Thyroid gland (tissue), 4 donors: ENCODE results near the gene DNAAF1.

Experiments
- POLR2A ChIP-seq, 2 donors: fragments of 450-650 bp; IDR thresholded peaks; one replicate each; pipeline ENCODE4 v1.6.1; 2017; ENCODE audit warnings: antibody characterized with exemption in 2 of 2, mild to moderate bottlenecking in 2 of 2, moderate library complexity in 1 of 2
- TF ChIP-seq, protein P1 (sequence below), 6 experiments: fragments of 200-600 bp in 3 of 6; fragments of 450-650 bp in 3 of 6; sonication (generic) in 3 of 6; IDR thresholded peaks; one replicate each; pipeline ENCODE4 v1.5.1; 2016 to 2019; ENCODE audit warnings: antibody characterized with exemption in 6 of 6, mild to moderate bottlenecking in 2 of 6, inconsistent platforms in 1 of 6, moderate library complexity in 1 of 6

DNA sequence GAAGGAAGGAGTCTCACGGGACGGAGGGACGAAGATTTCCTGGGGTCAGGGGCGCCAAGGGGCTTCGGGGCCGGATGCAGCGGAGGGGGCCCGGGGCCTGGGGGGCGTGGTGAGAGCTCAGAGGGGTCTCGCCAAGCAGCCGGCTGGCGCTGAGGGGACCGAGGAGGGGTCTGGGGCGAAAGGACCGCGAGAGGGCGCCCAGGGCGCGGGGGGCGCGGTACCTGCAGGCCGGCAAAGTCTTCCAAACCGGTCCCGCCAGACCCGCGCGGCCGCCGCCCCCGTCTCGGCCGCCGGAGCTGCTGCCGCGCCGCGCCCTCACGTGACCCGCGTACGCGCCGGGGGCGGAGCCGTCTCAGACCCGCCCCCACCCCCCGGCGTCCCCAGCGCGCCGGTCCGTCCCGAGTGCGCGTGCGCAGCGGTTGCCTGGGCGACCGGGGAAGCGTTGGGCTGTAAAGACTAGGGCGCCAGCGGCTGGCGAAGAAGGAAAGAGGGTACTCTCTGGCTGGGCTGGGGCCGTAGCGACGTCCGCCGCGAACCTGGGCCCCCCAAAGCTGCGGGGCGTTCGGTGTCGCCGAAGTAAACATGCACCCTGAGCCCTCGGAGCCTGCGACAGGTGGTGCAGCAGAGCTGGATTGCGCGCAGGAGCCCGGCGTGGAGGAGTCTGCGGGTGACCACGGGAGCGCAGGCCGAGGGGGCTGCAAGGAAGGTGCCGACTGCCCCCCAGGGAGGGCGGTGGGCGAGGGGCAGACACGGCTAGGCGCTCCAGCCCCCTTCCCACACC is at the start of gene DNAAF1, which contains the start of gene HSDL1:
- TF ChIP-seq, protein P1, sequence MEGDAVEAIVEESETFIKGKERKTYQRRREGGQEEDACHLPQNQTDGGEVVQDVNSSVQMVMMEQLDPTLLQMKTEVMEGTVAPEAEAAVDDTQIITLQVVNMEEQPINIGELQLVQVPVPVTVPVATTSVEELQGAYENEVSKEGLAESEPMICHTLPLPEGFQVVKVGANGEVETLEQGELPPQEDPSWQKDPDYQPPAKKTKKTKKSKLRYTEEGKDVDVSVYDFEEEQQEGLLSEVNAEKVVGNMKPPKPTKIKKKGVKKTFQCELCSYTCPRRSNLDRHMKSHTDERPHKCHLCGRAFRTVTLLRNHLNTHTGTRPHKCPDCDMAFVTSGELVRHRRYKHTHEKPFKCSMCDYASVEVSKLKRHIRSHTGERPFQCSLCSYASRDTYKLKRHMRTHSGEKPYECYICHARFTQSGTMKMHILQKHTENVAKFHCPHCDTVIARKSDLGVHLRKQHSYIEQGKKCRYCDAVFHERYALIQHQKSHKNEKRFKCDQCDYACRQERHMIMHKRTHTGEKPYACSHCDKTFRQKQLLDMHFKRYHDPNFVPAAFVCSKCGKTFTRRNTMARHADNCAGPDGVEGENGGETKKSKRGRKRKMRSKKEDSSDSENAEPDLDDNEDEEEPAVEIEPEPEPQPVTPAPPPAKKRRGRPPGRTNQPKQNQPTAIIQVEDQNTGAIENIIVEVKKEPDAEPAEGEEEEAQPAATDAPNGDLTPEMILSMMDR (IDR thresholded peaks at IDR 0.05), result peak in 2 of 6 experiments; percentile 11 to 23
- peak; percentile 86 to 95 for TF ChIP-seq POLR2A (IDR thresholded peaks at IDR 0.05)
